Activated CD4-positive, alpha-beta memory T cell treated with anti-CD3 and anti-CD28 coated beads, Interleukin-2, amount 10 ng/mL, durations not matched to agents 7 days and 5 days (primary cell): ENCODE measurements around the gene ICA1L. TPM values are rescaled to one million over a fixed set of nuclear protein-coding genes. Genes with fewer than 3 reads are reported as not detected.
"Not testable (repeated sequence)": the region's sequence is repeated elsewhere in the genome, so short reads cannot be mapped to it uniquely, and the experiment has no call there.

Source experiments
- CTCF ChIA-PET: fragments of 350-600 bp; sonication (Branson Sonifier 250); formaldehyde crosslinking; loops from one replicate; lab custom pipeline; 2021; ENCODE audit warnings: antibody characterized with exemption, inconsistent platforms; lab: Charles Lee
- POLR2A ChIA-PET: fragments of 350-600 bp; sonication (Branson Sonifier 250); formaldehyde crosslinking; loops from one replicate; lab custom pipeline; 2021; ENCODE audit warnings: antibody characterized with exemption; lab: Charles Lee
- DNase-seq: peaks from one replicate; pipeline ENCODE4 v3.0.0-alpha.2; 2020
- H3K27ac Mint-ChIP-seq: one replicate; pipeline ENCODE4 v1.8.0; 2021; ENCODE audit warnings: mild to moderate bottlenecking, mixed read lengths
- H3K27me3 Mint-ChIP-seq: one replicate; pipeline ENCODE4 v1.8.0; 2021; ENCODE audit warnings: mixed read lengths
- H3K36me3 Mint-ChIP-seq: one replicate; pipeline ENCODE4 v1.8.0; 2021; ENCODE audit warnings: low read depth, mixed read lengths
- H3K4me1 Mint-ChIP-seq: one replicate; pipeline ENCODE4 v1.8.0; 2021; ENCODE audit warnings: mixed read lengths
- H3K4me3 Mint-ChIP-seq: one replicate; pipeline ENCODE4 v1.8.0; 2021; ENCODE audit warnings: mild to moderate bottlenecking, mixed read lengths
- H3K9me3 Mint-ChIP-seq: one replicate; pipeline ENCODE4 v1.8.0; 2021; ENCODE audit warnings: mixed read lengths
- total RNA-seq, 2 experiments: library from RNA; stranded (reverse); gene quantifications; one replicate each; pipeline ENCODE4 v1.2.3, GENCODE V29; 2021

Gene ICA1L
- total RNA-seq, 2 experiments from 2014 or later, result 3.1 to 5.6 TPM

DNA sequence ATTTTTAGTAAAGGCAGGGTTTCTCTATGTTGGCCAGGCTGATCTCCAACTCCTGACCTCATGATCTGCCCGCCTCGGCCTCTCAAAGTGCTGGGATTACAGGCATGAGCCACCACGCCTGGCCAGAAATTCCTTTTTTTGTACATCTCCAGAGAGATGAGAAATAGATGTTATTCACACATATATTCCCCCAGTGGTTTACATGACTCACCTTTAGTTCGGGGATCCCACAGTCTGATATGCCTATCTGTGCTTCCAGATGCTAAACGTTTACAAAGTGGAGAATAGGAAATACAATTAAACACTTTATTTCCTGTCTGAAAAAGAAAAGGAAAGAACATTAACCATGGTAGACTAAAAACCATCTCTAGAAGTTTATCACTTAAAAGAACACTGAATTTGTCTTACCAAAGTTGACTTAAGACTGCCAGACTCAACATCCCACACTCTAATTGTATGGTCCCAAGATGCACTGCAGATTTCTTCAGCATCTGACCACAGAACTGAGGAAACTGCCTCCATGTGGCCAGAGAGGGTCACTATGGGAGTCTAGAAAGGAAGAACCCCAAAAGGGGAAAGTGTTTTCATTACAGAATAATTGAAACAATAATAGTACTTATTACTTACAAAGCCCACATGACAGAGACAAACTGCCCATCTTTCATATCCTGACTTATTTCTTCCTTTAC, 12.6 kb upstream of the ICA1L start:
- no peak overlapping the region for H3K27ac Mint-ChIP-seq
- peaks cover 23% of the 10 kb centered on the region for H3K36me3 Mint-ChIP-seq
- H3K4me3 Mint-ChIP-seq, result no peak overlapping the region
- ChIA-PET POLR2A (no interaction called here), CTCF (no interaction called here)
- no peaks in the 10 kb centered on the region for H3K27me3 Mint-ChIP-seq
- H3K9me3 Mint-ChIP-seq, result no peaks in the 10 kb centered on the region
- H3K4me1 Mint-ChIP-seq, result no peaks in the 10 kb centered on the region
- no peak for DNase-seq

DNA sequence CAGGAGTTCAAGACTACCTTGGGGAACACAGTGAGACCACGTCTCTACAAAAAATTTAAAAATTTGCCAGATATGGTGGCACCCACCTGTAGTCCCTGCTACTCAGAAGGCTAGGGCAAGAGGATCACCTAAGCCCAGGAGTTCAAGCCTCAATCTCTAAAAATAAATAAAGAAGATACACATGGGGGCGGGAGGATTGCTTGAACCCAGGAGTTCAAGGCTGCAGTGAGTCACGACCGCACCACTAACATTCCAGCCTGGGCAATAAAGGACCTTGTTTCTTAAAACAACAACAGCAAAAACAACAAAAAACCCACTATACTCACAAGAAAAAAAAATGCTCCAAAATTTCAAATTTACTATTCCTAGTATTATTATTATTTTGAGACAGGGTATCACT, 10.0 kb upstream of the ICA1L start:
- H3K27ac Mint-ChIP-seq, result no peak overlapping the region
- ChIA-PET CTCF (no interaction called here), POLR2A (interaction anchor here (0.9 kb wide), 1 partner anchor 9 kb away, joined by 3 read pairs; the partner anchor contains the start of gene ICA1L)
- H3K9me3 Mint-ChIP-seq, result no peaks in the 10 kb centered on the region
- no peak for DNase-seq
- H3K36me3 Mint-ChIP-seq, result peaks cover 23% of the 10 kb centered on the region
- H3K4me3 Mint-ChIP-seq, result no peak overlapping the region
- no peaks in the 10 kb centered on the region for H3K27me3 Mint-ChIP-seq
- no peaks in the 10 kb centered on the region for H3K4me1 Mint-ChIP-seq

DNA sequence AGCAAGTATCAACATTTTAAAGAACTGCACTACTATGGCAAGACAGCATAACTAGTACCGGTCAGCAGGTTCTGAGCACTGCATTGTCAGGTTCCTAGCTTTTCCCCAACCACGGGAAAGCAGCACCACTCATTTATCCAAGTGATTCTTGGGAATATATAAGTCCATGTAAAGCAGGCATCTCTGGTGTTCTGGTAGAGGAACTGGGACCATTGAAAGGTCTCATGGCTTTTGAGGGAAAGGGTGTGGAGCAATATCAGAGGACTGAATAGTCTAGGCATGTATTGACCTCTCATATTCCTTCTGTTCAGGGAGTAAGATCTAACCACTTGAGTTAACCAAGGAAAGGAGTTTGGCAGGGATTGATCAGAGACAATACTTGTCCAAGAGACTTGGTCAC, 6.1 kb upstream of the ICA1L start:
- Mint-ChIP-seq H3K9me3 (no peaks in the 10 kb centered on the region), H3K27me3 (no peaks in the 10 kb centered on the region), H3K27ac (no peak overlapping the region), H3K4me1 (peaks cover 1% of the 10 kb centered on the region), H3K4me3 (no peak overlapping the region), H3K36me3 (peaks cover 12% of the 10 kb centered on the region)
- POLR2A ChIA-PET, result no interaction called here
- CTCF ChIA-PET, result no interaction called here
- DNase-seq, result no peak

DNA sequence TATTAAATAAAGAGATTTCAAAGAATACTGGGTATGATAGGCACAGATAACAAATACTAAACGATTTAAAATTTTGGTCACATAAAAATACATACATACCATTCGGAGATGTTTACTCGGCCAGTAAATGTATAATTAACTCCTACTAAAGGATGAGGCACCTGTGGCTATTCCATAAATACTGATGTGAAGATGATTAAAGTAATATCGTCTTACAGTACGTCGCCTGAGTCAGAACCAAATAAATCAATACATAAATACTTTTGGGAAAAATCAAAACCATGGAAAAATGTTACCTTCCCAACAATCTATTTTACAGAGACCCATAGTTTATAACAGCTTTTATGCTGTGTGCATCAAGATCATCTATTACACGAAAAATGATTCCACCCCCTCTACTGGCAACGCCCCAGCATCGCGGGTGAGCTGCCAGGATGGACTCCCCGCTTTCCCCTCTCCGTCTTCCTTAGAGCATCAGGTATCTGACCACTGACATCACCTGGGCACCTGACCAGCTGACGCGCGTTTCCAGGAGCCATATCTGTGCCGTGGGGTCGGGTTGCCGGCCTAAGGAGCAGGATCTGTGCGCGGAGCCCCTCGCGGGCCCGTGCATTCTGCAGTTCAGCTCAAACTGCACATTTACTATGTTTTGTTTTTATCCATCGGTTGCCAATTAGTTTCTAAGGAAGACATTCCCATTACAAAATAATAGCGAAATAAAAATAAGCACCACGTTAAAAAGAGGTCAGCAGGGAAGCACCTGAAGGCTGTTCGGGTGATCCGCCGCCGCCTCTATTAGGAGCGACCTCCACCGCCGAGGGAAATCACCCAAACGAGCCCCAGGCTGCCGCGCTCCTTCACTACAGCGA, 901 bp downstream of the ICA1L start:
- Mint-ChIP-seq H3K4me1 (peaks cover 12% of the 10 kb centered on the region), H3K9me3 (no peaks in the 10 kb centered on the region), H3K36me3 (no peaks in the 10 kb centered on the region), H3K4me3 (peak overlapping the region; percentile 81), H3K27ac (peak overlapping the region; percentile 47), H3K27me3 (no peaks in the 10 kb centered on the region)
- POLR2A ChIA-PET, result interaction anchor here (0.5 to 2.5 kb wide), 6 partner anchors 41 to 602 kb away, joined by 3 to 16 read pairs (median 7); partner anchors contain the start of genes CARF, CYP20A1, FAM117B and WDR12
- CTCF ChIA-PET, result interaction anchor here (0.6 to 2.8 kb wide), 25 partner anchors 15 to 583 kb away, joined by 3 to 29 read pairs (median 4); partner anchors contain the start of genes CYP20A1 and FAM117B
- DNase-seq, result peak; percentile 69

DNA sequence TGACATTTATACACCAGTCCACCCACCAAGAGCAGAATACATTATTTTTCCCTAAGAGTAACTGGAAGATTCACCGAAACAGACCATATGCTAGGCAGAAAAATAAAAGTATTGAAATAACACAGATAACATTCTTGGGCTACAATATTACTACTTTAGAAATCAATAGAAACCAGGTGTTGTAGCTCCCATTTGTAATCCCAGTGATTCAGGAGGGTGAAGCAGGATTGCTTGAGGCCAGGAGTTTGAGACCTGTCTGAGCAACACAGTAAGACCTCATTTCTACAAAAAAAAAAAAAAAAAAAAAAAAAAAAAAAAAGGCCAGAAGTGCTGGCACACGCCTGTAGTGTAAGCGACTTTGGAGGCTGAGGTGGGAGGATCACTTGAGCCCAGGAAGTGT, 9.6 kb downstream of the ICA1L start:
- POLR2A ChIA-PET, result no interaction called here
- CTCF ChIA-PET, result interaction anchor here (0.6 kb wide), 1 partner anchor 46 kb away, joined by 3 read pairs; no protein-coding TSS in a partner anchor
- Mint-ChIP-seq H3K36me3 (no peaks in the 10 kb centered on the region), H3K27me3 (peaks cover 5% of the 10 kb centered on the region), H3K4me3 (no peak overlapping the region), H3K27ac (no peak overlapping the region), H3K9me3 (no peaks in the 10 kb centered on the region), H3K4me1 (no peaks in the 10 kb centered on the region)
- DNase-seq, result no peak

DNA sequence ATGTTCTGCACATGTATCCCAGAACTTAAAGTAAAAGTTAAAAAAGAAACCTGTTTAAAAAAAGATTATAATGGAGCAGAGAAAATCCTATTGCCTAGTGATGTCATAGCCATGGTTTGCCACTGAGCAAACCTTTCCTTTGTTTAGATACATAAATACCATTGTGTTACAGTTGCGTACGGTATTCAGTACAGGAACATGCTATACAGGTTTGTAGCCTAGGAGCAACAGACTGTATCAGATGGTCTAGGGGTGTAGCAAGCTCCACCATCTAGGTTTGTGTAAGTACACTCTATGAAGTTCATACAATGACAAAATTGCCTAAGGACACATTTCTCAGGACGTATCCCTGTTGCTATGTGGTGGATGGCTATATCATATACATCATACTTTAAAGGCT, 13.0 kb downstream of the ICA1L start:
- Mint-ChIP-seq H3K9me3 (no peaks in the 10 kb centered on the region), H3K27me3 (peaks cover 6% of the 10 kb centered on the region), H3K4me1 (no peaks in the 10 kb centered on the region), H3K36me3 (no peaks in the 10 kb centered on the region), H3K27ac (no peak overlapping the region), H3K4me3 (no peak overlapping the region)
- ChIA-PET CTCF (no interaction called here), POLR2A (no interaction called here)
- no peak for DNase-seq

DNA sequence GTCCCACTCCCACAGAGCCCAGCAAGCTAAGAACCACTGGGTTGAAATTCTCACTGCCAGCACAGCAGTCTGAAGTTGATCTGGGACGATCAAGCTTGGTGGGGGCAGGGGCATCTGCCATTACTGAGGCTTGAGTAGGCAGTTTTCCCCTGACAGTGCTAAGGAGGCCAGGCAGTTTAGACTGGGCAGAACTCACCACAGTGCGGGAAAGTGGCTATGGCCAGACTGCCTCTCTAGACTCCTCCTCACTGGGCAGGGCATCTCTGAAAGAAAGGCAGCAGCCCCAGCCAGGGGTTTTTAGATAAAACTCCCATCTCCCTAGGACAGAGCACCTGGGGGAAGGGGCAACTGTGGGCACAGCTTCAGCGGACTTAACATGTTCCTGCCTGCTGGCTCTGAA, 22.2 kb downstream of the ICA1L start:
- H3K4me1 Mint-ChIP-seq, POLR2A ChIA-PET, H3K27ac Mint-ChIP-seq, H3K36me3 Mint-ChIP-seq, H3K4me3 Mint-ChIP-seq, H3K27me3 Mint-ChIP-seq, DNase-seq, H3K9me3 Mint-ChIP-seq: not testable (repeated sequence)
- CTCF ChIA-PET, result interaction anchor here (1.1 kb wide), 1 partner anchor 21 kb away, joined by 3 read pairs; no protein-coding TSS in a partner anchor

DNA sequence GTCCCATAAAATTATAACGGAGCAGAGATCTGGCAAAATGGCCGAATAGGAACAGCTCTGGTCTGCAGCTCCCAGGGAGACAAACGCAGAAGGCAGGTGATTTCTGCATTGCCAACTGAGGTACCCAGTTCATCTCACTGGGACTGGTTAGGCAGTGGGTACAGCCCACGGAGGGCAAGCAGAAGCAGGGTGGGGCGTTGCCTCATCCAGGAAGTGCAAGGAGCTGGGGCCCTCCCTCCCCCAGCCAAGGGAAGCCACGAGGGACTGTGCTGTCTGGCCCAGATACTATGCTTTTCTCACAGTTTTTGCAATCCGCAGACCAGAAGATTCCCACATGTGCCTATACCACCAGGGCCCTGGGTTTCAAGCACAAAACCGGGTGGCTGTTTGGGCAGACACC, 22.8 kb downstream of the ICA1L start:
- Mint-ChIP-seq H3K4me1 (no peaks in the 10 kb centered on the region), H3K9me3 (no peaks in the 10 kb centered on the region), H3K4me3 (no peak overlapping the region), H3K27me3 (no peaks in the 10 kb centered on the region), H3K27ac (no peak overlapping the region), H3K36me3 (no peaks in the 10 kb centered on the region)
- ChIA-PET CTCF (no interaction called here), POLR2A (no interaction called here)
- no peak for DNase-seq

DNA sequence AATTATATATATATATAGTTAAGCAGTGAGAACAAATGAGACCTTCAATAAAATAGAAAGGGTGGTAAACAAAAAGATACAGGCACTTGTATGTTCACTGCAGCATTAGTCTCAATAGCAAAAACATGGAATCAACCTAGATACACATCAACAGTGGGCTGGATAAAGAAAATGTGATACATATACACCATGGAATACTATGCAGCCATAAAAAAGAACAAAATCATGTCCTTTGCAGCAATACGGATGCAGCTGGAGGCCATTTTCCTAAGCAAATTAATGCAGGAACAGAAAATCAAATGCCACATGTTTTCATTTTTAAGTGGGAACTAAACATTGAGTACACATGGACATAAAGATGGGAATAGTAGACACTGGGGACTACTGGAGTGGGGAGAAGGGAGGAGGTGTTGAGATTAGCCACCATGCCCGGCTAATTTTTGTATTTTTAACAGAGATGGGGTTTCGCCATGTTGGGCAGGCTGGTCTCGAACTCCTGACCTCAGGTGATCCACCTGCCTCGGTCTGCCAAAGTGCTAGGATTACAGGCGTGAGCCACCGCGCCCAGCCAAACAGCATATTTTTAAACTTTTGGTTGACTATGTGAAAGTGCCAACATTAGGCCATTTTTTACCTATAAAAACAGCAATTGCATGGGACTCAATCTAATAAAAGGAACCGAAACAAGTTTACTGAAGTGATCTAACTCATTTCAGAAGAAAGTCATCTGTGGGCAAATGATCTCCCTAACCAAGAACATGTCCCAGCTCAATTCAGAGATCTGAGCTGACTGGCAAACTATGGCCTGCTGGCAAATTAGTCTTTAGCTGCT, 23.7 kb downstream of the ICA1L start:
- Mint-ChIP-seq H3K9me3 (peaks cover 3% of the 10 kb centered on the region), H3K4me3 (no peak overlapping the region), H3K36me3 (no peaks in the 10 kb centered on the region), H3K27me3 (no peaks in the 10 kb centered on the region), H3K27ac (no peak overlapping the region), H3K4me1 (no peaks in the 10 kb centered on the region)
- CTCF ChIA-PET, result no interaction called here
- no peak for DNase-seq
- POLR2A ChIA-PET, result no interaction called here

DNA sequence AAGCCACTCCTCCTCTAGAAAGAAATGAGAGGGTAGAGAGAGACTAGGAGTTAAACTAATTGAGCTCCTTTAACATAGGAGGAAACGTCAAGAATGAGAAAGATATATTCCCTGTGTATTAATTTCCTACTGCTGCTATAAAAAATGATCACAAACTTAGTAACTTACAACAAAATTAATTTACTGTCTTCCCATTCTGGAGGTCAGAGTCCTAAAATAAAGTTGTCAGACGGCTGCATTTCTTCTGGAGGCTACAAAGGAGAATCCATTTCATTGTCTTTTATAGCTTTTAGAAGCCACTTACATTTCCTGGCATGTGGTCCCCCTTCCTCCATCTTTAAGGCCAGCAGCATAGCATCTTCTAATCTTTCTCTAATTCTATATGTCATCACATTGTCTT, 26.9 kb downstream of the ICA1L start:
- ChIA-PET POLR2A (no interaction called here), CTCF (no interaction called here)
- DNase-seq, result no peak
- Mint-ChIP-seq H3K36me3 (peaks cover 6% of the 10 kb centered on the region), H3K4me3 (no peak overlapping the region), H3K27ac (no peak overlapping the region), H3K27me3 (no peaks in the 10 kb centered on the region), H3K9me3 (peaks cover 9% of the 10 kb centered on the region), H3K4me1 (no peaks in the 10 kb centered on the region)

DNA sequence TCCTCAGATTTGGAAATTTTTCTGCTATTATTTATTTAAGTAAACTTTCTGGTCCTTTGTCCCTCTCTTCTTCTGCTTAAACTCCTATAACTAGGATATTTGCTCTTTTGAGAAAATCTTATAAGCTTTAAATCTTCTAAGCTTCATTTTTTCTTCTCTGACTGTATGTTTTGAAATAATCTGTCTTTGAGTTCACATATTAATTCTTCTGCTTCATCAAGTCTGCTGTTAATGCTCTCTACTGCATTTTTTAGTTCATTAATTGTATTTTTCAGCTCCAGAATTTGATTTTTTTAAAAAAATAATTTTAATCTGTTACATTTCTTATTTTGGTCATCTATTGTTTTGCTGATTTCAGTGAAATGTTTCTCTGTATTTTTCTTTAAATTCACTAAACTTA, 28.9 kb downstream of the ICA1L start:
- Mint-ChIP-seq H3K27ac (no peak overlapping the region), H3K27me3 (no peaks in the 10 kb centered on the region), H3K36me3 (peaks cover 6% of the 10 kb centered on the region), H3K9me3 (peaks cover 9% of the 10 kb centered on the region), H3K4me1 (no peaks in the 10 kb centered on the region), H3K4me3 (no peak overlapping the region)
- DNase-seq, result no peak
- CTCF ChIA-PET, result no interaction called here
- POLR2A ChIA-PET, result no interaction called here

DNA sequence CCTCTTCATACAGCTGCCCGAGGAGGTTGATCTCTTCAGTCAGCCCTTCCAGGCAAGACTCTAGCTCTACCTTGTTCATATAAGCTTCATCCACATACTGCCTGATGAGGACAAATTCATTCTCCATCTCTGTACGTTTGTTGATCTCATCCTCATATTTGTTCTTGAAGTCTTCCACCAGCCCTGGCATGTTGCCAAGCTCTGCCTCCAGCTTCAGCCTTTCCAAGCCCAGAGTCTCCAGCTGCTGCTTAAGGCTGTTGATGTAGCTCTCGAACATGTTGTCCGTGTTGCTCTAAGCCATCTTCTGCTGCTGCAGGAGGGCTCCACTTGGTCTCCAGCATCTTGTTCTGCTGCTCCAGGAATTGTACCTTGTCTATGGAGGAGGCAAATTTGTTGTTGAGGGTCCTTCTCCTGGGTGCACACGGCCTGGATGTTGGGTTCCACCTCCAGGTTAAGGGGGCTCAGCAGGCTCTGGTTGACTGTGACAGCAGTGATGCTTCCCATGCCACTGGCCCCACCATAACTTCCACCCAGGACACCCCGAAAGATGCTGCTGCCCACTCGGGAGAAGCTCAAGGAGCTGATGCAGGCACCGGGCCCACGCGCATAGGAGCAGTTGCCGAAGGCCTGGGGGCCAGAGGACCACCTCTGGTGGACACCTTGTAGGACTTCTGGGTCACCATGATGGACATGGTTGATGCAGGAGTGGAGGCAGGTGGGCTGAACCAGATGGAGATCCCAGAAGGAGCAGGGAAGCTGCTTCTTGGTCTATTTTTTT, 30.3 kb downstream of the ICA1L start:
- POLR2A ChIA-PET, result no interaction called here
- CTCF ChIA-PET, result no interaction called here

More for the DNA sequence above, 30.3 kb downstream of the ICA1L start:
- Mint-ChIP-seq H3K36me3 (peaks cover 6% of the 10 kb centered on the region), H3K27ac (no peak overlapping the region), H3K4me1 (no peaks in the 10 kb centered on the region), H3K9me3 (peaks cover 9% of the 10 kb centered on the region), H3K4me3 (no peak overlapping the region), H3K27me3 (no peaks in the 10 kb centered on the region)
- DNase-seq, result no peak
